ENCODE results near the gene SBF2.

Gene SBF2

DNA sequence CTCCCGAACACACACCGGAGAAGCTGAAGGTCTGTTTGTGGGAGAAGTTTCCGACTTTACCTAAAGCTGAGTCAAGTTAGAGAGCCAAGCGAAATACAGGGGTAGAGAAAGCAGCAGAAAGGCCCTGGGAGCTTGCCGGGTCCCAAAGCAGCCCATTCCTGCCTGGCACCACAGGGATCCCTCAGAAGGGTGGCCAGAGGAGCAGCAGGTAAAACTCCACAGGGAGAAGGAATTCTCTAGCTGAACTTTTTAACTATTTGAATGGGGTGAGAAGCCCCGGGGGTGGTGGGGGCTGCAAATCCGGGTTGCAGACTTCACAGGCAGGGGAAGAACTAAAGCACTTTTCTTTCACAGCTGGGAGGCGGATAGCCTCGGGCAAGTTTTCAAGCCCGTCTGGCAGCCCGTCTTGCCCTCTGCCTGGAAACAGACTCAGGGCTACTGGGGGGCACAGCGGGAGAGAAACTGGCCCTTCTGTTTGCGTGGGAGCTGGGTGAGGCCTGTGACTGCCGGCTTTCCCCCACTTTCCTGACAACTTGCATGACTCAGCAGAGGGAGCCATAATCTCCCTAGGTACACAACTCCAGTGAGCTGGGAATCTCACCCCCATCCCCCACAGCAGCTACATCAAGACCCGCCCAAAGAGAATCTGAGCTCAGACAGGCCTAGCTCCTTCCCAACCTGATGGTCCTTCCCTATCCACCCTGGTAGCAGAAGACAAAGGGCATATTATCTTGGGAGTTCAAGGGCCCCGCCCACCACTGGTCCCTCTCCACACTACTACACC is 311.0 kb downstream of the SBF2 start:
- no peak overlapping the region for H3K27ac ChIP-seq
- TF ChIP-seq CTCF (conservative IDR thresholded peaks at IDR 0.05): no peak

DNA sequence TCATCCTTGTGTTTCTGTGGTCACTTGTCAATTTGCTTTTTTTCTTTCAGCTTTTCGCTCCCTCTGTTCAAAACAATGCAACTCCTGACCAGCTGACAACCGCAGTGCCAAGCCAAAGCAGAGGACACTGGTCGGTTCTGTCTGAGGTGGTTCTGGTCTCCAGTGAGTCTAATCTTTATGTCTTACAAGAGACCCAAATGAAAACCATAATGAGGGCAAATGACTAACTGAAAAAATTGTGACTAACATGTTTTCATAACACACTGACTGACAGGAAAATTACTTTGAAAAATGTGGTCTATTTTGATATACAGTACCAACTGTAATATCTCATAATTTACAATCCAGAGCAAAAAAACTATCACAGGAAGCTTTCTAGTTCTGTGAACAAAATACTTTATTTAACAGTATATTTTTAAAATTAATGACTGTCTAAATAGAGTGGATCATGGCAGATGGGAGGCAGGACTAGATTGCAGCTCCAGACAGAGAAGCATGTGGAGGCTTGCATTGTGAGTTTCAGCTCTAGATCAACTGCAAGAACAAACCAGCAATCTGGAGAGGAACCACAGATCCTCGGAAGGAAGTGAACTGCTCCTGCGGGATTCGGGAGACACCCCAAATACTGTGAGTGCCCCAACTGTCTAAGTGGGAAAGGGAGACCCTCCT is 311.8 kb downstream of the SBF2 start:
- no peak overlapping the region for H3K27ac ChIP-seq
- TF ChIP-seq CTCF (conservative IDR thresholded peaks at IDR 0.05): no peak

GRCh38 chr11:9980931-9981330 is 313.1 kb downstream of the SBF2 start:
- TF ChIP-seq CTCF (conservative IDR thresholded peaks at IDR 0.05): no peak
- H3K27ac ChIP-seq: no peak overlapping the region

DNA sequence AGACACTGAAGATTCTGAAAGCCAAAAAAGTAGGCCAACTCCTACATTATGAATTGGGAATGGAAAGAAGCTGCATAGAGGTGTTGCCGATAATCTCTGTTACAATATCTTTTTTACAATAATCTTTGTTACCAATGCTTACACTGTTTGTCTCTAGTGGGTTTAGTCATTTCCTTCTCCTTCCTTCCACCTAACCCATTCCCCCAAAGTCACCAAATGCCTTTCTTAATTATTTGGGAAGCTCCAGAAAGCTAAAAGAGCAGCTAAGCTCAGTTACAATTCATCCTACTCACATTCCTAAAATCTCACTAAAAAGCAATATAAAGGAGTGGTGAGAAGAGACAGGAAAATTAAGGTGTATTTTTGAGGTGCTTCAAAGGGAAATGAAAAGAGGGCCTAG is 316.5 kb downstream of the SBF2 start:
- no peak overlapping the region for H3K27ac ChIP-seq
- no peak for TF ChIP-seq CTCF (conservative IDR thresholded peaks at IDR 0.05)

DNA sequence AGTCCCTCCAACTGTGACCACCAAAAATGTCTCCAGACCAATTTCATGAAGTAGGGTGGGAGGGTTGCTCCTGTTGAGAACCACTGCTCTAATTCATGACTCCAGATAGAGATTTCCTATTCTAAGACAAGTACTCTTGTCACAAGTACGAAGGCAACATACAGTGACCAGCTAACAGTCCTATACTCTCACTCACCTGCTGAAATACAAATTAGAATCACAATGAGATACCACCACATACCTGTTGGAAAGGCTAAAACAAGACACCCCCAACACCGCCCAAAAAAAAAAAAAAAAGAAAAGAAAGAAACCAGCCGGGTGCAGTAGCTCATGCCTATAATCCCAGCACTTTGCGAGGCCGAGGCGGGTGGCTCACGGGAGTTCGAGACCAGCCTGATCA is 319.6 kb downstream of the SBF2 start:
- no peak for TF ChIP-seq CTCF (conservative IDR thresholded peaks at IDR 0.05)
- no peak overlapping the region for H3K27ac ChIP-seq

GRCh38 chr11:9973921-9974320 is 320.1 kb downstream of the SBF2 start:
- H3K27ac ChIP-seq: no peak overlapping the region

More at GRCh38 chr11:9973921-9974320, 320.1 kb downstream of the SBF2 start:
- TF ChIP-seq CTCF (conservative IDR thresholded peaks at IDR 0.05): no peak
